ENCODE results near the gene SARS1. TPM values are rescaled to one million over a fixed set of nuclear protein-coding genes. Genes with fewer than 3 reads are reported as not detected.

The SARS1 gene
- total RNA-seq, 4 donors from 2014 or later = 154 to 172 (median 165) TPM

DNA sequence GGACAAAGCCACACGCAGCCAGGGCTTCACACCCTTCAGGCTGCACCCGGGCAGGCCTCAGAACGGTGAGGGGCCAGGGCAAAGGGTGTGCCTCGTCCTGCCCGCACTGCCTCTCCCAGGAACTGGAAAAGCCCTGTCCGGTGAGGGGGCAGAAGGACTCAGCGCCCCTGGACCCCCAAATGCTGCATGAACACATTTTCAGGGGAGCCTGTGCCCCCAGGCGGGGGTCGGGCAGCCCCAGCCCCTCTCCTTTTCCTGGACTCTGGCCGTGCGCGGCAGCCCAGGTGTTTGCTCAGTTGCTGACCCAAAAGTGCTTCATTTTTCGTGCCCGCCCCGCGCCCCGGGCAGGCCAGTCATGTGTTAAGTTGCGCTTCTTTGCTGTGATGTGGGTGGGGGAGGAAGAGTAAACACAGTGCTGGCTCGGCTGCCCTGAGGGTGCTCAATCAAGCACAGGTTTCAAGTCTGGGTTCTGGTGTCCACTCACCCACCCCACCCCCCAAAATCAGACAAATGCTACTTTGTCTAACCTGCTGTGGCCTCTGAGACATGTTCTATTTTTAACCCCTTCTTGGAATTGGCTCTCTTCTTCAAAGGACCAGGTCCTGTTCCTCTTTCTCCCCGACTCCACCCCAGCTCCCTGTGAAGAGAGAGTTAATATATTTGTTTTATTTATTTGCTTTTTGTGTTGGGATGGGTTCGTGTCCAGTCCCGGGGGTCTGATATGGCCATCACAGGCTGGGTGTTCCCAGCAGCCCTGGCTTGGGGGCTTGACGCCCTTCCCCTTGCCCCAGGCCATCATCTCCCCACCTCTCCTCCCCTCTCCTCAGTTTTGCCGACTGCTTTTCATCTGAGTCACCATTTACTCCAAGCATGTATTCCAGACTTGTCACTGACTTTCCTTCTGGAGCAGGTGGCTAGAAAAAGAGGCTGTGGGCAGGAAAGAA is 61.1 kb downstream of the SARS1 start:
- peak in 1 of 2 donors; percentile 83 for DNase-seq (ENCODE audit: low spot score in 2 of 2)
- 33 to 53% methylated on average over 17 to 24 of the region's 24 CpGs for WGBS, 2 donors
- intact Hi-C loops (cut with DNase I; ENCODE audit: low total_unique reads) = loop anchor here (5.0 kb wide), 1 partner anchor 127 kb away; no protein-coding TSS in a partner anchor
- no peak overlapping the region for H3K4me3 ChIP-seq (ENCODE audit: low read depth, poor library complexity, severe bottlenecking)
- no peak for TF ChIP-seq POLR2A (IDR thresholded peaks at IDR 0.05)
- TF ChIP-seq, protein P1, sequence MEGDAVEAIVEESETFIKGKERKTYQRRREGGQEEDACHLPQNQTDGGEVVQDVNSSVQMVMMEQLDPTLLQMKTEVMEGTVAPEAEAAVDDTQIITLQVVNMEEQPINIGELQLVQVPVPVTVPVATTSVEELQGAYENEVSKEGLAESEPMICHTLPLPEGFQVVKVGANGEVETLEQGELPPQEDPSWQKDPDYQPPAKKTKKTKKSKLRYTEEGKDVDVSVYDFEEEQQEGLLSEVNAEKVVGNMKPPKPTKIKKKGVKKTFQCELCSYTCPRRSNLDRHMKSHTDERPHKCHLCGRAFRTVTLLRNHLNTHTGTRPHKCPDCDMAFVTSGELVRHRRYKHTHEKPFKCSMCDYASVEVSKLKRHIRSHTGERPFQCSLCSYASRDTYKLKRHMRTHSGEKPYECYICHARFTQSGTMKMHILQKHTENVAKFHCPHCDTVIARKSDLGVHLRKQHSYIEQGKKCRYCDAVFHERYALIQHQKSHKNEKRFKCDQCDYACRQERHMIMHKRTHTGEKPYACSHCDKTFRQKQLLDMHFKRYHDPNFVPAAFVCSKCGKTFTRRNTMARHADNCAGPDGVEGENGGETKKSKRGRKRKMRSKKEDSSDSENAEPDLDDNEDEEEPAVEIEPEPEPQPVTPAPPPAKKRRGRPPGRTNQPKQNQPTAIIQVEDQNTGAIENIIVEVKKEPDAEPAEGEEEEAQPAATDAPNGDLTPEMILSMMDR (IDR thresholded peaks at IDR 0.05) = no peak

DNA sequence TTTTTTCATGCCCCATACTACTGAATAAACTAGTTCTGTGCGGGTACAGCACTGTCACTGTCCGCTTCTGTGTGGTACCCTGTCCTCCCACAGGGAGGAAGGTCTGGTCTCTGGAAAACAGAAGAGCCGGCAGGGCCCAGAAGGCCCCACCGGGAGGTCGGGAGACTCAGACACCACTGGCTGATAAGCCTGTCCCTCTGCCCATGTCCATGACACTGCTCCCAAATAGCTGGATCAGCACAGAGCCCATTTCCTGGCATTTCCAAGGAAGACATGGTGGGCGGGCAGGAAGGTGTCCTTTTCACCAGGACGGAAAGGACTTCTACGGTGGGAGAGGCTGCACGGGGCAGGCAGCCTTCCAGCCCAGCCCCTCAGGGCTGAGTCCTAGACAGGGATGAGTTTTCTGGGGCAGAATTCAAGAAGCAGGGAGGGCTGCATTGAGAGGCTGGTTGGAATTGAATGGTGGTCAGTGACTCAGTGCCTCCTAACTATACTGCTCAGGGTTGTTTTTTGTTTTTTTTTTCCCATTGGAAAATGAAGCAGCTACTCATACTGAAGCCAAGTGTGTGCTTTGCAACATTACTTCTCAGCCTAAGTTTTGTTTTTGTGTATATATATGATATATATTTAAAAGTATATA is 62.1 kb downstream of the SARS1 start:
- 62 to 63% methylated on average over 9 of the region's 9 CpGs for WGBS, 2 donors
- intact Hi-C loops (cut with DNase I; ENCODE audit: low total_unique reads) = loop anchor here (5.0 kb wide), 1 partner anchor 126 kb away; no protein-coding TSS in a partner anchor
- no peak overlapping the region for H3K4me3 ChIP-seq (ENCODE audit: low read depth, poor library complexity, severe bottlenecking)
- no peak for DNase-seq (ENCODE audit: low spot score in 2 of 2)
- TF ChIP-seq, protein P1 (IDR thresholded peaks at IDR 0.05) = no peak
- no peak for TF ChIP-seq POLR2A (IDR thresholded peaks at IDR 0.05)

DNA sequence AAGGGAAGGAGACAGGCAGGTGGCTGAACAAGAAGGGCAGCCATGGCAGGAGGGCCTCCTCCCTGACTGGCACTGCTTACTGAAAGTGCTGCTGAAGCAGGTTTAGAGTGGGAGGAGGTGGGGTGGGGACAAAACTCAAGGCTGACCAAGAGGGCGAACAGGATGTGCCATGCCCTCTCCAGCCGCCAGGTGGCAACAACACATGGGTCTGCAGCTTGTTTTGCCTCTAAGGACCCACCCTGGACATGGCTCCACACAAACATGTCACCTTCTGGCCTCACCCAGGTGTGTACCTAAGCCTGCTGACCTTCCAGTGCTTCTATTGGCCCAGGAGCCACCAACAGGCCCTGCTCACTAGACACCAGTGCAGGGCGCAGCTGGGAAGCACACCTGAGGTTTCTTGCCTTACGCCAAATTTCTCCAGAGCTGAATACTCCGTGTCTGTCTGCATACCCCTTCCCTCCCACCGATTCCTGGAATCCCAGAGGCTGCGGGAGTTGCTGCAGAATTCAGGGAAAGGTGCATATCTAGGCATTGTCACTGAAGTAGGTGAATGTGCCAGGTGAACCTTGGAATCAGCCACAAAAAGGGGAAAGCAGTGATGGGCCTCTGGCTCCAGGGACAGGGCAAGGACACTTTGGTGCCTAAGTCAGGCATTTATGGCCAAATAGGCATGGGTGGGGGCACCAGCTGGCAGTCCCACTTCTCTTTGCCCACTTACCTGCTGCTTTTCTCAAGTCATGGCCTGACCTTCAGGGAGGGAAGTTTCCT is 63.9 kb downstream of the SARS1 start:
- no peak overlapping the region for H3K4me3 ChIP-seq (ENCODE audit: low read depth, poor library complexity, severe bottlenecking)
- DNase-seq (ENCODE audit: low spot score in 2 of 2) = peak in 1 of 2 donors; percentile 72

DNA sequence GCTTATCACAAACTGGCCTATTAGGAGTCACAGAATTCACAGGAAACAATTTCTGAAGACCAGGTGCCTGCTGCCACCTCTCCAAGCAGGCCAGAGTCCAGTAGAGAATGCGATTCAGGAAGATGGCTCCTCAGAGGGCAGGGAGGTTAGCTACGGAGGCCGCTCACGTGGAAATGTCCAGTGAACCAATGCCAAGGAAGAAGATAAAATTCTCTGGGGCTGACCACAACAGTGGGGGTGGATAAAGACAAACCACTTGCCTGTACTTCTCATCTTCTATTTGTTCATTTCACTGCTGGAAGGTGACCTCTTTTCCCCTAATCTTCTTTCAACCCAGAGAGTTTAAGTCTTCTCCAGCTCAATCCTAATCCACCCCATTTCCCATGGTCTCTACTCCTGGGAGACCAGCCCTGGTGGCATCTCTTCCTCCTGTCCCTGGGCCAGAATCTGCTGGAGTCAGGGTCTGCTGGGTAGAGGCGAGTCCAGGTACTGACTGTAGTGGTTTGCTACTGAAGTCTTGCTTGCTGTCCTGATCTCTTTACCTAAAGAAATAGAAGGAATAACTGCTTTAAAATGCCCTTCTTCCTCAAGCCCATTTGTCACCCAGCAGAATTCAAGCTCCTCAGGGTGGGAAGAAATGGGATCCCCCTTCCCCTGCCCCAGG is 66.0 kb downstream of the SARS1 start:
- no peak for DNase-seq (ENCODE audit: low spot score in 2 of 2)
- intact Hi-C loops (cut with DNase I; ENCODE audit: low total_unique reads) = loop anchor here (5.0 kb wide), 1 partner anchor 123 kb away; no protein-coding TSS in a partner anchor
- WGBS, 2 donors = 85 to 89% methylated on average over 5 of the region's 5 CpGs
- H3K4me3 ChIP-seq (ENCODE audit: low read depth, poor library complexity, severe bottlenecking) = no peak overlapping the region
- TF ChIP-seq, protein P1 (IDR thresholded peaks at IDR 0.05) = no peak
- no peak for TF ChIP-seq POLR2A (IDR thresholded peaks at IDR 0.05)

More for the DNA sequence above, 63.9 kb downstream of the SARS1 start:
- TF ChIP-seq POLR2A (IDR thresholded peaks at IDR 0.05) = no peak
- TF ChIP-seq, protein P1 (IDR thresholded peaks at IDR 0.05) = peak in 1 of 3 donors; percentile 76
- WGBS, 2 donors = 69 to 72% methylated on average over 7 of the region's 7 CpGs
- intact Hi-C loops (cut with DNase I; ENCODE audit: low total_unique reads) = loop anchor here (5.0 kb wide), 1 partner anchor 125 kb away; no protein-coding TSS in a partner anchor

DNA sequence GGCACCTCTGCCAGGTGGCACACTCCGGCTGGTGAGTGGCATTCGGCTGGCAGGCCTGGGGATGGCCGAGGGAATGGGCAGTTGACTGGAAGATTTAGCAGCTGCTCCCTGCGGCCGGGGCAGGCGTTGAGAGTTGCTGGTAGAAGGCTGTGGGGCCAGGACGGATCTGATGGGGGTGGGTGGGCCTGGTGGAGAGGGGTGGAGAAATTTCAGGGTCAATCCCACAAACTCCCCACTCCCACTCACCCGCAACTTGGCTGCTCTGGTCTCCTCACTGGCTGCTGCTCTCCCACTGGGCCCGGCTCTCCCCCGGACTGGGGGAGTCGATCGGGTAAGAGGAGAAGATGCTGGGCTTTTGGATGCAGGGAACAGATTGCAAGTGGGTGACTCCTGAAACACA is 67.1 kb downstream of the SARS1 start:
- DNase-seq (ENCODE audit: low spot score in 2 of 2) = no peak
- H3K4me3 ChIP-seq (ENCODE audit: low read depth, poor library complexity, severe bottlenecking) = no peak overlapping the region
- TF ChIP-seq, protein P1 (IDR thresholded peaks at IDR 0.05) = no peak
- TF ChIP-seq POLR2A (IDR thresholded peaks at IDR 0.05) = no peak
- intact Hi-C loops (cut with DNase I; ENCODE audit: low total_unique reads) = no loop called here
- 95 to 97% methylated on average over 12 of the region's 12 CpGs for WGBS, 2 donors

Measured in lower leg skin (tissue), 4 donors.